GM19397 (cell line): ENCODE measurements around the gene DYRK4.
A peak's percentile ranks its signal among the peaks of the same experiment; 100 is the strongest.

Source experiments
- ATAC-seq: cut with Tn5 transposase; IDR thresholded peaks from one replicate; pipeline ENCODE4 v1.9.1; 2021; ENCODE audit warnings: mild to moderate bottlenecking, moderate library complexity; ENCODE audit not compliant: unreplicated experiment

DYRK4 gene

DNA sequence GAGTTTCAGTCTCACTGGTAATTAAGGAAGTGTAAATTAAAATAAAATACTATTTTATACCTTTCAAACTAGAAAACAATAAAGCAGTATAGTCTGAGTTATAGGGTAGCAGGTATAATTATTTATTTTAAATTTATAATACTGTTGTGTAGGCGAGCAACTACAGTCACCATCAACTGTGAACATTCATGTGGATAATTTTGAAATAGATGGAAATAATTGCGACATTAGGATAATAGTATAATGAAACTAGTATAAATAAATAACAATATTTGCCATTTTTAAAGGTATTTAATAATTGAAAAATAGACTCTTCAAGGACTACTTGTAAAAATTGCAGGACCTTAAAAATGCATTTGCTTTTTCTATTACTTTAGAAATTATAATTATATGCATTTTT, 3.8 kb upstream of the DYRK4 start:
- ATAC-seq = no peak

DNA sequence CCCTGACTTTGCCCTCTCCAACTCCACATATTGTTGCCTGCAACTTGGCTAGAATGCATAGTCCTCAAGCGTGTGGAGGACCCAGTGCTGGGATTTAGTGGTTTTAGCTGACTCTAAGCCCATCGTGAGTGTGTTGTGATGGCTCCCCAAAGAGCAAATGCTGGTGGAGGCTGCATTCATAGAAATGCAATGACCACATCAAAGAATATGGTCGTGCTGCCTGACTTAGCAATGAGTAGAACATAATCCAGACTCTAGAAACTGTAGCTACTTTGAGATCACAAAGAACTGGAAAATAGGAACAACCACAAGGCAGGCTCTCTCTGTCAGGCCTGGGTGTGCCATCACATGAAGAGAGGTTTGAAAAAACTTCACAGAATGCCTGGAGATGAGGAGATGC, 1.3 kb downstream of the DYRK4 start:
- ATAC-seq = no peak

DNA sequence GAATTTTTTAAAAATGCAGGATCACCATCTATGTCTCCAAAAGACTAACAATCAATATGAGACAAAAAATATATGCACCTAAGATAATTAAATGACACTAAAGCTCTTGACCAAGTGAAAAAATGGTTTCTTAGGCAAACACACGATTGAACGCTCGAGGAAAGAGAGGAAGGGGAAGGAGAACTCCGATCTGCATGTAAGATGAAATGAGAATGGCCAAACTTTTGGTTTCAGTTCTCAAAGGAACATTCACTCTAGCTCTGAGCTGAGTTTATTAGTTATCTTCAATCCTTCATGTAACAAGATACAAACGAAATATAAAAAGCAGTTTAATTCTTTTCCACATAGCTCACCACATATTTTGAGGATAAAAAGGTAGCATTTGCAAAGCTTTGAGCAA, 2.8 kb downstream of the DYRK4 start:
- no peak for ATAC-seq

DNA sequence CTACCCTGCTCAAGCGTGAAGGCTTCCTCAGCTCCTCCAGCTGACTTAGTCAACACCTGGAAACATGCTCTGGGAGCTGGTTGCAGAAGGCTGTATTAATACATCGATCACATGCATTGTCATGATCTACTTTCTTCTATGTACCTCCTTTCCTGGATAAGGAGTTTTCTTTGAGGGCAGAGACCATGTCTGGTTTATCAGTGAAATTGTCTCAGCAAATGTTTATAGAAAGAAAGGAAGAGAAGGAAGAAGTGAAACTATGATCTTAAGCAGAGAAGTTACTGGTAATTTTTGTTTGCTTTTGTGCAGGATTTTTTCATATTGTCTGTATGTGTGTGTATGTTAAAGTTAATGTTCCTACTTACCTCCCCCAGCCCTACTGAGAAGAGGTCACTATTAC, 4.5 kb downstream of the DYRK4 start:
- no peak for ATAC-seq

DNA sequence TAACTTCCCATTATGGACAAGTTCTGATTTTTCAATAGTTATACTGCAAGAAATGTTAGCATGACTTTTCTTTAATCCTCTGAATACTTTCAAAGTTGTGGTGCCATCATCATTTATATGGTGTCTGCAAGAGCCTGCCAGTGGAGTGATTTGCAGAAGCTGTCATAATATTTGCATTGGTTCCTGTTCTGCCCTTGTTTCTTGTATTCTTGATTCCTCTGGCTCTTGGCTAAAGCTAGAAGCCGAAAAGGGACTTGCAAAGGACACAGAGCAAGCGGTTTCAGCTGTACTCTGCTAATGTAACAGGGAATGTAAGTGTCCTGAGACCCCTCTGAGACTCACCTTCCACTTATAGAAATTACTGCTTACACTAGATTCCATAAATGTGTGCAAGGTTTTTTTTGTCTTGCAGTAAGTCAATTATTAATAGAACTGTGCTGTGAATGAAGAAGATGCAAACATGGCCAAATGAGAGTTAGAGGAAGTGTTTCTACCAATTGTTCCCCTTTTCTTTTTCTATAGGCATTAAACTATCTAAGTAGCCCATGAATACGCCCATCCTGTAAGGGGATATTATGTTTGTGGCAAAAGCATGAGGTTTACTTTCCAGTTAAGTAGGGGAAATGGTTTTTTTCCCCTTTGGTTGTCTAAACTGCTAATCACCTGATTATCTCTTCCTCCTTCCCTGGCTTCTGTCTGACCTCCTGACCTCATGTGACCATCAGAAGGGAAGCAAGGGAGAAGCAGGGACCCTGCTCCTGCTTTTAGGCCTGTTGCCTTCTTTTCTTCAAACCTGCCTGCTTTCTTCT, 5.3 kb downstream of the DYRK4 start:
- peak; percentile 62 for ATAC-seq

DNA sequence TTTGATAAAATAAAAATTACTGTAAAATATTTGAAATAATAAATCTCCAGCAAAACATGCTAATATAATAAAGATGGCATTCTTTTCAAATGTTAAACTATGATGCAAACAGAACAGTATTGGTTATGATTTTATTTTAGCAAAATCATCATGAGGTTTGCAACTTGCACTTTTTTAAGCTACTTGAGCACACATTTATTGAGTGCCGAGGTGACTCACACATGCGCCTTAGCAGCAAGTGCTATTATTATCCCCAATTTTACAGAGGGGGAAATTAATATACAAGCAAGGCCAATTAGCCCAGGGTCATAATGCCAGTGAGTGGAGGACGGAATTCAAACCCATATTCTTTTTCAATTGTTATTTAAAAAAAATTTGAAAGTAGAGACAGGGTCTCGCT, 7.3 kb downstream of the DYRK4 start:
- no peak for ATAC-seq

DNA sequence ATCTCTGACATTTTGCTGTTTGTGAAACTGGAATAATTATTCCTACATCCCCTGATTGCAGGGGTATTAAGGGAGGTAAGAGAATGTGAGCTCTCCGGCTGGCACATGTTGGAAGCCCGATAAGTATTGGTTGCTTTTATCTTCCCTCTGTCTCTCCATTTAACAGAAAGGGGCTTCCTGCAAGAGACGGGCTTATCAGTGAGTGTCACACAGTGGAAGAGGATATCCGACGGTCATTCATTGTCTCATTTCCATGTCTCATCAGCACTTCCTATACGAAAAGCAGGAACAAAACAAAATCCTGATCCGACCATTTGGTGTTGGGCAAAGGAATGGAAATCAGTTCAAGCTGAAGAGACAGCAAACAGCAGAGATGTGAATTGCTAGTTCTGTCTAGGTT, 10.7 kb downstream of the DYRK4 start:
- ATAC-seq = no peak

DNA sequence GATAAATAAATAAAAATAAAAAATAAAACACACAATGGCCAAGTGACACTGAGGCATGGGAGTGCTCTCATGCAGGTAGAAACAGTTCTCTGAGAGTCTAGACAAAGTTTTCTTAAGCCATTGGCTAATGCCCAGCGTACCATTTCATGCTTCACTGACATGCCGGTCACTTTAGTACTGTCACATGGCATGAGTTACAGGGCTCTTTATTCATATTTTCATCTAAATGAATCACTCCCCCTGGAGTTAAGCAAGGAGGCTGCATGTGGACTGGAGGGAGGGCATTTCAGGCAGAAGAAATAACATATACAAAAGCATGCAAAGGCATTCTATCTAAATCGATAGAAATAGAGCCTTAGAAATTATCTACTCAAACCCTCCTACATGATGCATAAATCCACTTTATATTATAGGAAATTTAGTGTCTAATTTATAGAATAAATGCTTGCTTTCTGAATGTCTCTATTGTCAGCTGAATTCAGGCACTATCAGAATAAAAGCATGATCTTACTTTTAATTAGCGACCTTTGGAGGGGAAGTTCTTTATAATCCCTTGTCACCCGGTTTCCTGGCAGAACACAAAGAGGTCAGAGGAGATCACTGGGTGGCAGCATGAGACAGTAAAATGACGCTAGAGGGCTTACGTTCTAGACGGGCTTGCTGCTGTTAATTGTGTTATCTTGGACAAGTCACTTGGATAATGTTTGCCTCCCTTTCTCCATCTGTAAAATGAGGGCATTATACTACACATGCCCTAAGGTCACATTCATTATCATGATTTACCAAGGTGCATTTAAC, 17.5 kb downstream of the DYRK4 start:
- ATAC-seq = no peak

DNA sequence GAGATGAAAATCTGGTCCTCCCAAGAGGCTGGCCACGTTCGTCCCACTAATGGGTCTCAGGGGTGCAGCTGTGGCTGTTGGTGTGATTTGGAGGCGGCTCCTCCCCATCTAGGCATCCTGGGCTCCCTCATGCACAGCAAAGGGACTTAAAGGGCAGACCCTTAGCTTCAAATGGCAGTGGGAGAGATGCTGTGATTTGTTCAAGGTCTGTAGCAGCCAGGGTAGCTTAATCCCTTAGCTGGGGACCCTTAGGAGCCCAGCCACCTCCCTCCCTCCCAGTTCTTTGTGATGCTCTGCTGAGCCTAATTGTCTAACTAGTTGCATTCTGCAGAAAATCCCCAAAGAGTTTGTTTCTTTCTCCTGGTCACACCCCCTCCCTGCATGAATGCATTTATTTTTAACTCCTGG, 18.3 kb downstream of the DYRK4 start:
- no peak for ATAC-seq

DNA sequence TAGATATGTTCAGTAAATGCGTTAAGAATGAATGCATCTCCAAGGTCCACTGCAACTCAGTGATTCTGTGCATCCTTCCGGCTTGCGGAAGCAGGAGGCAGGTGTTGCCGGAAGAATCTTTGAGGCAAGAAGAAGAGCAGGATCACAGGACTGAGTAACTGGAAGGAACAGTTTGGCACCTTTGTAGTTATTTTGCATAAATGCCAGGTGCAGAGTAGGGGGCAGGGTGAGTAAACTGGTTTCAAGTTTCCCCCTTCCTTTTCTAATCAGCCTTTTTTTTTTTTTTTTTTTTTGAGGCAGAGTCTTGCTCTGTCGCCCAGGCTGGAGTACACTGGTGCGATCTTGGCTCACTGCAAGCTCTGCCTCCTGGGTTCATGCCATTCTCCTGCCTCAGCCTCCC, 22.3 kb downstream of the DYRK4 start:
- no peak for ATAC-seq

DNA sequence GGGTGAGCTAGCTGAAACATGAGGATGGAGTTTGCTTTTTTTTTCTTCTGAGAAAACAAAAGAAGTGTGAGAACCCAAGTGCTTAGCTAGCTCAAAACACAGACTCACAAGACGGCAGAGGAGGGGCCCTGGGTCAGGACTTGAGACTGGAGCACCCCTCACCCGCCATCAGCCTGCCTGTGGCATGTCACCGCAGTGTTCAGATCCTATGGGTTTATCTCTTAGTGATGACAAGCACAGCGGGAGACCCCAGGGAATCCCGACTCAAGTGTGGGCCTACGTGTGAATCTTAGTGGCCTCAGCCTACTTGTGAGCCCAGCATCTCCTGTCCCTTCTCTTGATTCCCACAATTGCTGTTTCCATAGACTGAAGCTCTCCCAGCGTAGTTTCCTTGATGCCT, 22.9 kb downstream of the DYRK4 start:
- no peak for ATAC-seq

DNA sequence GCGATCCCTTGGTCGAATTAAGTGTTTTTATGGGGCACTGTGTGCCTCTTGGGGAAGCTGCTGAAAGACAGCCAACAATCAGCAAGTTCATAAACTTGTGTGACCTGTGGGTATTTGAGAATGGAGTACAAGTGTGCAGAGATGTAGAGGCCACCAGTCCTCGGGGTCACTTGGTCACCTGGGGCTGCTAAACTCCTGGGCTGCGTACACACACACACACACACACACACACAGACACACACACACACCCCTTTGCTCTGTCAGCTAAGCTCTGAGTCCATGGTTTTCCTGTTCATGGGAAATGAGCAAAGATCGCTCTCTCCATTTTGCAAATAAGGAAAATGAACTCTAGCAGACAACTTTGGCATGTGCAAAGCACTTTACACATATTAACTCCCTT, 24.5 kb downstream of the DYRK4 start:
- no peak for ATAC-seq

DNA sequence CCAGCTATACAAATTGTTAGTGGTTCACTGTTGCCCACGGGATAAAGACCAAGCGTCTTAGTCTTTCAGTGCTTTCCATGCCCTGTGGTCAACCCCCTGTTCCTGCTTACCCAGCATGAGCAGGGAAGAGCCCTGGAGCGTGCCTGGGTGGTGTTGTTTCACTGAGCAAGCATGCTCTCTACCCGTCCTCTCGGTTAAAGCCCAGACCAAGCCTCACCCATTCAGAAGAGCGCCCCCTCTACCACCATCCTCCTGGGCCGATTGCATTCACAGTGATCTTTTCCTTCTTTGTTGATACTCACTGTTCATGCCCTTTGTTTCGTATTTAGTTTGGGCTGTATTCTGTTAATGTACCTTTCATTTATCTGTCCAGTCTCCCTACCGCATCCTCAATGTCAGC, 25.1 kb downstream of the DYRK4 start:
- no peak for ATAC-seq

DNA sequence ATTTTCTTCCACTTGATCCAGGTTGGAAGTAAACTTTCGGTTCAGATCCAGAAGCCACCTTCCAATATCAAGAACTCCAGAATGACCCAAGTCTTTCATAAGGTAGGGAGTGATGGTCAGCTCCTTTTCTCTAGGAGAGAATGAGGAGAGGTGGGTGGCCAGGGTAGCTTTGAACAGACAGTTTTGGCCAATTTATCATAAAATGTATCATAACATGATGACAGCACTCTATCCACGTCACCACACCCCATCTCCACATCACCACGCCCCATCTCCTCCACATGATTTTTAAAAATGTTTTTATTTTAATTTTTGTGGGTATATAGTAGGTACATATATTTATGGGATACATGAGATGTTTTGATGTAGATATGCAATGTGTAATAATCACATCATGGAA, 26.9 kb downstream of the DYRK4 start:
- ATAC-seq = no peak

DNA sequence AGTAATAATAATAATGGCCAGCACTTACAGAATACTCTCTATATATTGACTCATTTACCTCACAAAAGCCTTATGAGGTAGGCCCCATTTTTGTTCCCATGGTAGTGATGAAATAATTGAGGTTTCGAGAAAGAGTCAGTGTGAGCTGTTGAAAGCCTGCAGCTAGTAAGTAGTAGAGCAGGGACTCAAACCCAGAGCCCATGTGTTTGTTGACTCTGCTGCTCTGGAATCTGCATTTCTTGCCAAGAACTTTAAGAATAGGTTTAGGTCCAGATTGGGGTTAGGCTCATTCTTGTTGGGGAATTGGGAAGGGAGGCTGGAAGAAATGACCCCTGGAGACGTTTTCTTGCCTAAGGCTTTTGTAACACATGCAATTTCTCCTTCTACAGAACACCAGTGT, 27.9 kb downstream of the DYRK4 start:
- no peak for ATAC-seq

DNA sequence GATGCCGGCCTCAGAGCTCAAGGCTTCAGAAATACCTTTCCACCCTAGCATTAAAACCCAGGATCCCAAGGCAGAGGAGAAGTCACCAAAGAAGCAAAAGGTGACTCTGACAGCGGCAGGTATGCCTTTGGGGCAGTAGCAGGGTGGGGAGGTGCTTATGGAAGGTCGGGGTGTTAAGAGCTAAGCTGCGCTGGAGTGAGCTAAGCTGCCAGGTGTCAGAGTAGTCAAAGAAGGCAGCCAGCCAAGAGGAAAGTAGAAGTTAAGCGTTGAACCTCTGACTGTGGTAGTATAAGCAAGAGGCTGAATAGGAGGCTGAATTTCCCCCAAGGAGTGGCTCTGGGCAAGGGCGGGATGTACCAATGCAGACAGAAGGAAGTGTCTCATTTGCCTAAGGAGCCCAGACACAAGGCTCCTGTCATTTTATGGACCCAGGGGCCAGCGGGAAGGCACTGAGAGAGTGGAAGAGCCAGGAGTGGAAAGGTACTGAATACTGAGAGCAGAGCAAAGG, 29.2 kb downstream of the DYRK4 start:
- ATAC-seq = no peak

DNA sequence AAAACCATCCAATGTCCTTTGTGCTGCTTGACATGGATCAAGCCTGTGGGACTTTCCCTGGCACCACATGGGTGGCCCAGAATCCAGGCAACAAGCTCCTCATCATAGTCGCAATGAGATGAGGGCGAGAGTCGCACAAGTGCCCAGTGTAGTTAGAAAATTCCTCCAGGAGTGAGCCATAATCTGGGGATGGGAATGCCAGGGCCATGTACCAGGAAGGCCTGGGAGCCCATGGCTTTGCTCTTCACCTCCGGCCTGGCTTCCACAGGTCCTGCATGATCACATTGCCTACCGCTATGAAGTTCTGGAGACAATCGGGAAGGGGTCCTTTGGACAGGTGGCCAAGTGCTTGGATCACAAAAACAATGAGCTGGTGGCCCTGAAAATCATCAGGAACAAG, 33.9 kb downstream of the DYRK4 start:
- no peak for ATAC-seq

DNA sequence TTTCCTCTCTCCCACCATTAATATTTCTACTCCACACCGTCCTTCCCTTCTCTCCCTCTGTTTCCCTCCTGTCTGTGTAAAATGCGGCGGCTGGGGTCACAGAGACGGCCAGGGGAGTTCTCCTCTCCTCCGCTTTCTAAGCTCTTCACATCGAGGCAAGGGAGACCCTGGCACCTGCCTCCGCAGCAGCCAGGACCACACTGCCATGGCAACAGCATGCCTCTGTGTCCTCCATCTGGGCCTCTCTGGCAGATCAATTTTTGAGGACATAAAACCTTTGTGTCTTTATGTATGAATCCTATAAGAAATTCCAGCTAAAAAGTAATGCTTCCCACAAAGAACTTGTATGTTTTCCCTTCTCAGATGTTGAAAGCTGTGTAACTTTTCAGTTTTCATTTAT, 41.4 kb downstream of the DYRK4 start:
- ATAC-seq = no peak

DNA sequence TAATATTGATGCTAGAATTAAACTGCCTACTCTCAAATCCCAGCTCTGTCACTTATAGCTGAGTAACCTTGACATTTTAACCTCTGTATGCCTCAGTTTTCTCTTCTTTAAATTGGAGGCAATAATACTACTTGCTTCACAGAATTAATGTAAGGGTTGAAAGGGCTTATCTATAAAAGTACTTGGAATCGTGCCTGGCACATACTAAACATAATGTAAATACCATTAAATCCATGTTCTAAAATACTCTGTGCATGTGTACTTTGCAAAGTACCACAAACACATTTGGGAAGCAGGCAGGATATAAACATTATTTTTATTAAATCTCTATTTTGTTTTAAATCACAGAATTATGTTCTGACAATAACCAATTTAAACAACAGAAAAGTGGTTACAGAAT, 41.9 kb downstream of the DYRK4 start:
- no peak for ATAC-seq

DNA sequence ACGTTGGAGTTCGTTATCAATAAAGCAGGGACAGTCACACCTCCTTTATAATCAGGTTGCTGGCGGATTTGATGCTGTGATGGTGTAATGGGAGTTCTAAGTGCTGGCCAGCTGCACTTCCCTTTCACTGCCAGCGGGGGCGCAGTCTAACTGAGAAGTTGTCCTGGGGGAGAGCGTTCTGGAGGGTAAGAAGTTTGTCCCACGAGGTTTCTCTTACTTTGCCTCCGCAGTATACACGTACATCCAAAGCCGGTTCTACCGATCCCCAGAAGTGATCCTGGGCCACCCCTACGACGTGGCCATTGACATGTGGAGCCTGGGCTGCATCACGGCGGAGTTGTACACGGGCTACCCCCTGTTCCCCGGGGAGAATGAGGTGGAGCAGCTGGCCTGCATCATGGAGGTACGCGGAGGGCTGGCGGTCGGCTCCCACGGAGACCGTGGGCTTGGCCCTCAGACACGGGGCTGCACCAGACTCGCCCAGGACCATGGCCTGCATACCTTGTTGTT, 42.7 kb downstream of the DYRK4 start:
- peak; percentile 91 for ATAC-seq

DNA sequence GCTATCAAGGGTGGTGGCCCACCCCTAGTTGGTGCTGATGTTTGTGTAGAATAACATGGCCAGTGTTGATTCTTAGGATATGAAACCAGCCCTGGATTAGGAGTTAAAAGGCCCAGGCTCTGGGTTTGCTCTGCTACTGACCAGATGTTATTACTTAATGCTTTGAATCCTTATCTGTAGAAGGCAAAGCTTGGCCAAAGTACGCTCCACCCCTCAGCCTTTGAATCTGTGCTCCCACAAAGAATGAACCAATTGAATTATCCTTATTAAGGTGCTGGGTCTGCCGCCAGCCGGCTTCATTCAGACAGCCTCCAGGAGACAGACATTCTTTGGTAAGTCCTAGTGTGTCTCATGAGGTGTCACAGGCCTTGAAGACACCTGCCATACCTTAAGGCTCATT, 45.0 kb downstream of the DYRK4 start:
- ATAC-seq = no peak

DNA sequence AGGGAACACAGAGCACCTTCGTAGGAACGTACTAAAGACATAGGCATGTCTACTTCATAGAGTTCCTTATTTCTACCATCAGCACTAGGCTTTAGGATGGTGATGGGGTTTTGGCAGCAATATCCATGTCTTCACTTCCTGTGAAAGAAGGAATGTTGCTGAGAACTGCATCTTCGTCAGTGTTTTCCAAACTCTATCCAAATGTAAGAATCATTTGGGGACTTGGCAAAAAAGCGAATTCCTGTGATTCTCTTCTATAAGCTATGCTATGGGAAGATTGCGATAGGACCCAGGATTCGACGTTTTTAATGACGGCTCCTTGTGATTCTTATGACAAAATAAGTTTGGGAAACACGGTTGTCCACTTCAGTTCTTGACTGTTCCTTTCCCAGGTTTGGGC, 47.1 kb downstream of the DYRK4 start:
- no peak for ATAC-seq
